ENCODE measurements around the gene LRRC31. TPM values are rescaled to one million over a fixed set of nuclear protein-coding genes. Genes with fewer than 3 reads are reported as not detected.
A peak's percentile ranks its signal among the peaks of the same experiment; 100 is the strongest.

Gene LRRC31
- not detected for total RNA-seq (2021; fragmentation: NEBNext Ultra II Directional; extraction: Animal tissue kit (Norgen Biotek cat#: 25700))
- long read RNA-seq: 0 reads

DNA sequence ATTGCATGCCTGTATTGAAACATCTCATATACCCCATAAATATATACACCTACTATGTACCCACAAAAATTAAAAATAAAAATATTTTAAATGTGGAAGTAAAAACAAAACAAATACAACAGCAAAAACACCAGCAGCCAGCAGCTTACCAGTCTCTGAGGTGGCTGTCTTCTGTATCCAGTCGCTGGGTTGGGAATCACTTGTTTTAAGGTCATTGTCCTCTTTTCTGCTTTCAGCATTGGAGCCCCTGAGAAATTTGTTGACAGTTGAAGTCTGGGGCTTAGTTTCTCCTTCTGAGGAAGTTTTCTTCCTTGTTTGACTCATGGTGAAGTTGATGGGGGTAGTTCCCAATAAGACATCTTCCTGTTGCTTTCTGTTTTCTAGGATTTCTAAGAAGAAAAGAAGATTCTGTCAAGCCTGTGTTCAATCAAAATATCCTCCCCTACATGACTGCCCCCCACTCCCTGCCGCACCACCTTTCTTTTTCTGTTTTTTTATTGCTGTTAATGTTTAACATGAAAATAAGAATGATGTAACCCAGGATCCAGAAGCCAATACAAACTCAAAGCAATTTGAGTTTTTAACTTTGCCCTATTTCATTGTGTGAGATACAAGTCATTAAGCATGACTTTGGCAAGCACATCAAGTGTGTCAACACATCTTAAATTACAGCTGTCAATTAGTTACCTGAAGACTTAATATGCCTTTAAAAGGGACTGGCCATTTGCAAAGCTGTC, at the start of gene LRRC31:
LRRC31 (minus strand) TSS at position 452 of the 737 bp plus-strand sequence; CDS start at position 324, 128 bp downstream.
- TF ChIP-seq, protein P1, sequence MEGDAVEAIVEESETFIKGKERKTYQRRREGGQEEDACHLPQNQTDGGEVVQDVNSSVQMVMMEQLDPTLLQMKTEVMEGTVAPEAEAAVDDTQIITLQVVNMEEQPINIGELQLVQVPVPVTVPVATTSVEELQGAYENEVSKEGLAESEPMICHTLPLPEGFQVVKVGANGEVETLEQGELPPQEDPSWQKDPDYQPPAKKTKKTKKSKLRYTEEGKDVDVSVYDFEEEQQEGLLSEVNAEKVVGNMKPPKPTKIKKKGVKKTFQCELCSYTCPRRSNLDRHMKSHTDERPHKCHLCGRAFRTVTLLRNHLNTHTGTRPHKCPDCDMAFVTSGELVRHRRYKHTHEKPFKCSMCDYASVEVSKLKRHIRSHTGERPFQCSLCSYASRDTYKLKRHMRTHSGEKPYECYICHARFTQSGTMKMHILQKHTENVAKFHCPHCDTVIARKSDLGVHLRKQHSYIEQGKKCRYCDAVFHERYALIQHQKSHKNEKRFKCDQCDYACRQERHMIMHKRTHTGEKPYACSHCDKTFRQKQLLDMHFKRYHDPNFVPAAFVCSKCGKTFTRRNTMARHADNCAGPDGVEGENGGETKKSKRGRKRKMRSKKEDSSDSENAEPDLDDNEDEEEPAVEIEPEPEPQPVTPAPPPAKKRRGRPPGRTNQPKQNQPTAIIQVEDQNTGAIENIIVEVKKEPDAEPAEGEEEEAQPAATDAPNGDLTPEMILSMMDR (IDR thresholded peaks at IDR 0.05): no peak
- Mint-ChIP-seq H3K4me1 (ENCODE audit: low read depth) (no peaks in the 10 kb centered on the region; the same call in 1 of the 2 replicates), H3K4me3 (no peak within 1 kb of the TSS), H3K27ac (no peak within 1 kb of the TSS), H3K9me3 (no peaks in the 10 kb centered on the region), H3K36me3 (ENCODE audit: low read depth) (no peaks in the 10 kb centered on the region), H3K27me3 (ENCODE audit: insufficient read depth) (peaks cover 20% of the 10 kb centered on the region)
- DNase-seq: no peak

DNA sequence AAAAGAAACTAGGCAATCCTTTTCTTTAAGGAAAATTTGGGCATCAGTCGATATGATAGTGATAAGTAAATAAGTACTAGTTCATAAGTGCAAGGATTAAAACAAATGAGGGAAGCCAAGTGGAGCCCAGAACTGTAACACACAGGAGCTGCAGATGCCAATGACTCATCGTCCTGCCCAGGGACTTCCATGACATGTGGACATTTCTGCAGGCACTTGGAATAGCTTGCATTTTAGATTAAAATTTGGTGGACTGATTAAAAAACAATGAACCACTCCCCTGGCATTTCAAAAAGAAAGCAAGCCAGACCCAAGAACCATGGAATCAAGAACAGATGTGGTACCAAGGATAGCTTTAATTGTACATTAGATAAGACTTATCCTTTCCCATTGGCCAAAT, 44.6 kb upstream of the LRRC31 start:
- Mint-ChIP-seq H3K4me1 (ENCODE audit: low read depth) (peaks cover 9% of the 10 kb centered on the region), H3K9me3 (no peaks in the 10 kb centered on the region), H3K27ac (no peak overlapping the region), H3K27me3 (ENCODE audit: insufficient read depth) (peaks cover 10% of the 10 kb centered on the region; the same call in 1 of the 2 replicates), H3K4me3 (no peak overlapping the region), H3K36me3 (ENCODE audit: low read depth) (no peaks in the 10 kb centered on the region)
- peak; percentile 2 for DNase-seq
- TF ChIP-seq, protein P1 (IDR thresholded peaks at IDR 0.05): no peak

GRCh38 chr3:169913323-169913722, 43.6 kb upstream of the LRRC31 start:
- DNase-seq: no peak
- Mint-ChIP-seq H3K4me1 (ENCODE audit: low read depth) (peaks cover 9% of the 10 kb centered on the region), H3K27me3 (ENCODE audit: insufficient read depth) (peaks cover 11% of the 10 kb centered on the region; the same call in 1 of the 2 replicates), H3K4me3 (no peak overlapping the region), H3K27ac (no peak overlapping the region), H3K36me3 (ENCODE audit: low read depth) (no peaks in the 10 kb centered on the region), H3K9me3 (no peaks in the 10 kb centered on the region)
- TF ChIP-seq, protein P1 (IDR thresholded peaks at IDR 0.05): no peak

DNA sequence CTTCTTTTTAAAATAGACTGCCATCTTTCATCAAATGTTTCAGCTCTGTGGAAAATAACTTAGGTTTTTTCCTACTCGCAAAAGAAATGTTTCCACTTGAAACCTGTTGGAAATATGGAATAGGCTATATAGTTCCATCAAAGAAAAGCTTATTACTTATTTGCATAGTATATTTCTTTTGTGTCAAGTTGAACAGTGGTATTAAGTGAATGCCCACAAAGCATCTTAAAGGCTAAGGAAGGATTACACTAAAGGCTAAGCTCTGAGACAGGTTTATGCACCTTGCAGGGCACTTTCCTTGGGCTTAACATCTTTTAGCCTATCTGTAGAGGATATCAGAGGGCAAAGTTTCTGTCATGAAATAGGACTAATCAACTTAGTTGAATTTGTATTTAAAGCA, 41.5 kb upstream of the LRRC31 start, which contains the start of gene SAMD7:
SAMD7 (plus strand) TSS at position 301 of the 400 bp plus-strand sequence. CDS start 7,927 bp downstream, outside the sequence.
- TF ChIP-seq, protein P1 (IDR thresholded peaks at IDR 0.05): no peak
- Mint-ChIP-seq H3K4me1 (ENCODE audit: low read depth) (peaks cover 9% of the 10 kb centered on the region), H3K27ac (no peak within 1 kb of the TSS), H3K9me3 (no peaks in the 10 kb centered on the region), H3K27me3 (ENCODE audit: insufficient read depth) (peaks cover 8% of the 10 kb centered on the region; the same call in 1 of the 2 replicates), H3K36me3 (ENCODE audit: low read depth) (no peaks in the 10 kb centered on the region), H3K4me3 (no peak within 1 kb of the TSS)
- DNase-seq: no peak

DNA sequence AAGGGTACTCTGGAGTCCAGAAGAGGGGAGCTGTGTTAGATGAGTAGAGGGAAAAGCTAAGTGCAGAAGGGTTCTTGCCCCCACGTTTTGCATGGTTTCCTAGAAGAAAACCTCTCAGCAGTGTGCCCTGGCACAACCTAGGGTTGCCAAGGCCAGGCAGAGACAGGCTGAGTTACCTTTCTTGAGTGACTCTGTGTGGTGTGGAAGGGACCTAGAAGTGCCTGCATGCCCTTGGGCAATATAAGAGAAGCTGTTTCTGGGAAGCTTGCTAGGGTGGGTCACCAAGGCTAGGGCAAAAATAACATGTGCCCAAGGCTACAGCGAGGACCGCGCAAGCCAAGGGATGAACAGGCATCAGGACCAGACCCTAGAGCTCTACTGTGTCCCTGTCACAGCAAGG, 38.2 kb upstream of the LRRC31 start:
- no peak overlapping the region for H3K4me3 Mint-ChIP-seq

More for the DNA sequence above, 38.2 kb upstream of the LRRC31 start:
- Mint-ChIP-seq H3K27me3 (ENCODE audit: insufficient read depth) (peaks cover 10% of the 10 kb centered on the region), H3K36me3 (ENCODE audit: low read depth) (no peaks in the 10 kb centered on the region), H3K9me3 (peaks cover 6% of the 10 kb centered on the region; the same call in 1 of the 2 replicates), H3K4me1 (ENCODE audit: low read depth) (no peaks in the 10 kb centered on the region), H3K27ac (no peak overlapping the region)
- DNase-seq: no peak
- TF ChIP-seq, protein P1 (IDR thresholded peaks at IDR 0.05): no peak
